NCI-H748 (cell line): ENCODE data around the gene AIFM2.
"Not testable (repeated sequence)": the region's sequence is repeated elsewhere in the genome, so short reads cannot be mapped to it uniquely, and the experiment has no call there.

Source experiments
- DNase-seq: peaks from one replicate; lab custom pipeline; 2025; ENCODE audit not compliant: unreplicated experiment; lab: John Stamatoyannopoulos, UW

The AIFM2 gene

DNA sequence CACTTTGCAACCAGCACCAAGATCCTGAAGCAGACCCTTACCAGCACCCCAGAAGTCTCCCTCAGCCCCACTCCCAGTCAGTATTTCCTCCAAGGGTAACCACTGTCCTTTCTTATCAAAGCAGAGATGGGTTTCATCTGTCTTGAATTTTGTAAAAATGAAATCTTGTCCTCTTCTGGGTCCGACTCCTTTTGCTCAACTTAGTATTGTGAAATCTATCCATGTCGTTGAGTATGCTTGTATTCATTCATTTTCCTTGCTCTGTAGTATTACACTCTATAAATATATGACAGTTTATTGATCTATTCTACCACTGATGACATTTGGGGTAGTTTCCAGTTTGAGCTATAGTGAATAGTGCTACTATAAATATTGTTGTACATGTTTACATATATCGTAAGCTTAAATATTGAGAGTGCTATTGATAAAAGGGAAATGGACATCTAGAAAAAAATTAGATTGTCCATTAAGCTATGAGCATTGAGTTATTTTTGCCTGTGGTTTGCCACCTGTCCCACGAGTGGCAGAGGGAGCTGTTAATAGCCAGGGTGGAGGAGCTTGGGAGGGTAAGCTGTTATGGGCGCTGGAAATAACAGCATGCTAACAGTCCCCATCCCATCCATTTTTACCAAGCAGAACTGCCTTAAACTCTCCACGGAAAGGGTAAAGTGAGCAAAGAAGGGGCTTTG, 36.5 kb downstream of the AIFM2 start:
- no peak for DNase-seq

- no peak for DNase-seq
Observed at GRCh38 chr10:70094250-70094649, 38.4 kb downstream of the AIFM2 start.

- DNase-seq: no peak
Observed at GRCh38 chr10:70093335-70093944, 39.2 kb downstream of the AIFM2 start.

DNA sequence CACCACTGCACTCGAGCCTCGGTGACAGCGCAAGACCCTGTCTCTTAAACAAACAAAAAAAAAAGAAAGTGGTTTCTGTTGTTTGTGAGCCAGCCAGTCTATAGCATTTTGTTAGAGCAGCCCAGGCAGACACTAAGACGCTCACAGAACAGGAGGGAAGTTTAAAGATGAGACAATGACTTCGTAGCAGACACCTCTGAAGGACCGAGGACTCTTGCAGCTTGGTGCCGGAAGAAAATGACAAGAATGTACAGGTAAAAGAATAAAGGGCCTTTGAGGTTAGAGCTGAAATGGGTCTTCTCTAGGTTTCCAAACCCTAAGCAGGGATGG, 40.3 kb downstream of the AIFM2 start:
- no peak for DNase-seq

GRCh38 chr10:70090951-70091350, 41.7 kb downstream of the AIFM2 start:
- no peak for DNase-seq

GRCh38 chr10:70090013-70090412, 42.6 kb downstream of the AIFM2 start:
- no peak for DNase-seq

- DNase-seq: no peak
Observed at GRCh38 chr10:70088308-70088698, 44.3 kb downstream of the AIFM2 start.

- DNase-seq: no peak
Observed at GRCh38 chr10:70087616-70088307, 44.9 kb downstream of the AIFM2 start.

DNA sequence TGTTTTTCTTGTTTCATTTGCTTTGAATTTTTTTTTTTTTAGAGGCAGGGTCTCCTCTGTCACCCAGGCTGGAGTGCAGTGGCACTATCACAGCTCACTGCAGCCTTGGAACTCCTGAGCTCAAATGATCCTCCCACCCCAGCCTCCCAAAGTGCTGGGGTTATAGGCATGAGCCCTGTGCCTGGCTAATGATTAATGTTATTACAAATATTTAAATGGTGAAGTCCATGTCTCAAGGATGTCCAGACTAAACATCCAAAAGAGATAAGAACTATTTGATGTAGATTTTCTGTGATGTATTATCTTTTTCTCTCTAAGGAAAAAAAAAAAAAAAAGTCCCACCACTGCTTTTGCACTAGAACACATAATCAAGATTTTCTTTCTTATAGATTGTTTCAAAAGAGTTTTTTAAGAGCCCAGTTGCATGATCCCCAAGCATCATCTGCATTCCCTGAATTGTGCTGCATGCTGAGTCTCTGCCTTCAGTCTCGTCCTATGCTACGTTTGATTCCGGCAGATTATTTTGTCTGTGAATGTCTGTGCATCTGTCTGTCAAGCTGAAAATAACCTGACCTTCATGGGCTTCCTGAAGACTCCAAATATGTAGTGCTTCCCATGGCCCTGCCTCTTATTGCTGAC, 46.5 kb downstream of the AIFM2 start:
- no peak for DNase-seq

- no peak for DNase-seq
Observed at GRCh38 chr10:70084189-70084588, 48.4 kb downstream of the AIFM2 start.

GRCh38 chr10:70080789-70081188, 51.8 kb downstream of the AIFM2 start:
- DNase-seq: not testable (repeated sequence)

DNA sequence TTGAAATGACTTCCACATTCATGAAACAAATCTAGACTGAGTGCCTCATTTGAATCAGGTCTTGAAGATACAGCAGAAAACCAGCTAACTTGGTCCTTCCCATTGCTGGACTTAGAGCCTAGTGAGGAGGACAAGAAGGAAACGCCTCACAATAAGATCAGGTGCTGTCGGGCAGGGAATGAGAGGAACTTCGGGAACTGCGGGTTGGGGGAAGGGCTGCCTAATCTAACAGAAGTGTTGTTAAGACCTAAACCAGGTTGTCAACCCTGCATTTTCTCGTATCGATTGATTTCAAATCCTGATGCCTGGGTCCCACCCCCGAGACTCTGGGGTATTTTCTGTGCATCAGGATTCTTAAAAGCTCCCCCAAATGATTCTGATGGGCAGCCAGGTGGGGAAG, 53.7 kb downstream of the AIFM2 start:
- DNase-seq: no peak

- DNase-seq: no peak
Observed at GRCh38 chr10:70078329-70078728, 54.3 kb downstream of the AIFM2 start.

DNA sequence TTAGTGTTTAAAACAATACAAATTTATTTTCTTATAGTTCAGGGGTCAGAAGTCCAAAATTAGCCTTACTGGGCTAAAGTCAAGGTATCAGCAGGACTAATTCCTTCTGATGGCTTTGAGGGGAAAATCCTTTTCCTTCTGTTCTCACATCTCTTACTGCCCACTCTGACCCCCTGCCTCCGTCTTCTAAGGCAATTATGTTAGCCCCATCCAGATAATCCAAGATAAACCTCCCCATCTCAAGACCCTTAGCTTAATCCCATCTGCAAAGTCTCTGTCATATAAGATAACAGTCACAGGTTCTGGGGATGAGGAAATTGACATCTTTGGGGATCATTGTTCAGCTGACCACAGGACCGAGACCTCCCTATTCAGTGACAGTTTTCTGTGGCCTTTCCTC, 57.7 kb downstream of the AIFM2 start:
- DNase-seq: no peak

GRCh38 chr10:70074165-70074564, 58.5 kb downstream of the AIFM2 start:
- no peak for DNase-seq

GRCh38 chr10:70070834-70071233, 61.8 kb downstream of the AIFM2 start:
- no peak for DNase-seq

- DNase-seq: no peak
Observed at GRCh38 chr10:70069346-70069745, 63.3 kb downstream of the AIFM2 start.

- no peak for DNase-seq
Observed at GRCh38 chr10:70068925-70069324, 63.7 kb downstream of the AIFM2 start.

GRCh38 chr10:70067586-70067985, 65.0 kb downstream of the AIFM2 start:
- no peak for DNase-seq

DNA sequence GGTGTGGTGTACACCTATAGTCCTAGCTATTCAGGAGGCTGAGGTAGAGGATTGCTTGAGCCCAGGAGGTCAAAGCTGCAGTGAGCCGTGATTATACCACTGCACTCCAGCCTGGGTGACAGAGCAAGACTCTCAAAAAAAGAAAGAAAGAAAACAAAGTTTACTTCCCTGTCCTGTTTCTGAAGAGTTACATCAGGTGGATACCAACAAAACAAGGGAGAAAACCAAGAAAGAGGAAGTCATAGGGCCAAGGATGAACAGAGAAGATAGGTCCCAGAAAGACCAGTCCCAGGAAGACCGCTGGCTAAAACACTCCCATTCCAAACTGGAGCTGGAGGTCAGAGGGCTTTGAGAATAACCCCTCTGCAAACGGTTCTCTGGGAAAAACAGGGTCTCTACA, 66.4 kb downstream of the AIFM2 start:
- DNase-seq: no peak

GRCh38 chr10:70064486-70064885, 68.1 kb downstream of the AIFM2 start:
- DNase-seq: no peak
